Keratinocyte (primary cell): ENCODE results near the gene PLS1. TPM values are rescaled to one million over a fixed set of nuclear protein-coding genes. Genes with fewer than 3 reads are reported as not detected.

Experiments
- DNase-seq: peaks from one replicate; pipeline ENCODE4 v3.0.0-alpha.2; 2011; ENCODE audit warnings: low read depth, missing footprints, low spot score
- FAIRE-seq: peaks from 2 replicates; lab custom pipeline; 2011; peaks lifted over from hg19 to GRCh38; lab: Jason Lieb, UNC
- H2AFZ ChIP-seq: 2 replicates; pipeline ENCODE4 v1.6.0; 2012; ENCODE audit warnings: low read length, control low read depth, inconsistent platforms; ENCODE audit not compliant: control insufficient read depth
- H3K27ac ChIP-seq: 2 replicates; pipeline ENCODE4 v1.5.1; 2011; ENCODE audit warnings: low read length; ENCODE audit not compliant: control insufficient read depth, insufficient read depth
- H3K27me3 ChIP-seq: 3 replicates; pipeline ENCODE4 v1.6.0; 2011; ENCODE audit warnings: low read length; ENCODE audit not compliant: control insufficient read depth, insufficient read depth; ENCODE audit errors: extremely low read depth
- H3K36me3 ChIP-seq, 2 experiments: 2 replicates in 1 of 2; 3 replicates in 1 of 2; pipeline ENCODE4 v1.5.1; 2011; ENCODE audit warnings: low read length in 2 of 2, mild to moderate bottlenecking in 1 of 2; ENCODE audit not compliant: control insufficient read depth in 2 of 2, insufficient read depth in 2 of 2; ENCODE audit errors: extremely low read depth in 1 of 2
- H3K4me1 ChIP-seq: 3 replicates; pipeline ENCODE4 v1.5.1; 2011; ENCODE audit warnings: low read length; ENCODE audit not compliant: control insufficient read depth, insufficient read depth; ENCODE audit errors: extremely low read depth
- H3K4me2 ChIP-seq: 3 replicates; pipeline ENCODE4 v1.6.0; 2011; ENCODE audit warnings: low read depth, low read length; ENCODE audit not compliant: control insufficient read depth, insufficient read depth; ENCODE audit errors: extremely low read depth
- H3K4me3 ChIP-seq, 3 experiments: fragments of 200-600 bp in 1 of 3; sonication (generic) in 1 of 3; 2 replicates in 2 of 3; 3 replicates in 1 of 3; pipeline ENCODE4 v1.5.1; 2011 to 2016; ENCODE audit warnings: low read length in 3 of 3, mild to moderate bottlenecking in 3 of 3, control low read depth in 2 of 3, inconsistent platforms in 1 of 3, low read depth in 1 of 3, mixed read lengths in 1 of 3, mixed run types in 1 of 3, moderate library complexity in 1 of 3; ENCODE audit not compliant: control insufficient read depth in 2 of 3, insufficient read depth in 2 of 3; ENCODE audit errors: extremely low read depth in 1 of 3
- H3K79me2 ChIP-seq: 2 replicates; pipeline ENCODE4 v1.6.0; 2012; ENCODE audit warnings: low read length; ENCODE audit not compliant: control insufficient read depth, insufficient read depth
- H3K9ac ChIP-seq: 3 replicates; pipeline ENCODE4 v1.6.0; 2011; ENCODE audit warnings: low read length; ENCODE audit not compliant: control insufficient read depth, insufficient read depth; ENCODE audit errors: extremely low read depth
- H3K9me1 ChIP-seq: 3 replicates; pipeline ENCODE4 v1.6.0; 2011; ENCODE audit warnings: low read length; ENCODE audit not compliant: control insufficient read depth, insufficient read depth; ENCODE audit errors: extremely low read depth
- H3K9me3 ChIP-seq: 2 replicates; pipeline ENCODE4 v1.5.1; 2012; ENCODE audit warnings: low read depth, low read length; ENCODE audit not compliant: control insufficient read depth
- H4K20me1 ChIP-seq: 3 replicates; pipeline ENCODE4 v1.6.0; 2011; ENCODE audit warnings: low read length; ENCODE audit not compliant: control insufficient read depth, insufficient read depth; ENCODE audit errors: extremely low read depth
- EZH2 ChIP-seq: IDR thresholded peaks from one replicate; pipeline ENCODE4 v1.6.1; 2012; ENCODE audit warnings: inconsistent platforms, mild to moderate bottlenecking, low read length, moderate library complexity
- dilution Hi-C: fragments of 300-500 bp; cut with MboI; formaldehyde crosslinking; loops from one replicate; pipeline ENCODE4 v1.7.0; 2020; ENCODE audit warnings: low sequenced_read_pairs; ENCODE audit not compliant: extremely low pct_ligation_motif_present
- polyA plus RNA-seq, 5 experiments: library from polyadenylated mRNA; depleted of rRNA in 3 of 5; stranded (reverse) in 3 of 5; stranded (forward) in 1 of 5; unstranded in 1 of 5; fragments of >200 nt; gene quantifications; 1 replicate in 1 of 5; 2 replicates in 3 of 5; 3 replicates in 1 of 5; pipeline versions ENCODE4 v1.2.1 to v1.2.3, GENCODE V29; 2011 to 2012; ENCODE audit warnings: missing spikeins in 2 of 5, low read depth in 1 of 5, low replicate concordance in 1 of 5
- TF ChIP-seq, protein P1 (sequence below), 3 experiments: IDR thresholded peaks in 1 of 3; conservative IDR thresholded peaks in 1 of 3; optimal IDR thresholded peaks in 1 of 3; 2 replicates in 2 of 3; 3 replicates in 1 of 3; pipeline versions ENCODE3 to v1.5.1; 2011; ENCODE audit warnings: low read length in 3 of 3, mild to moderate bottlenecking in 3 of 3, moderate library complexity in 2 of 3, control low read depth in 1 of 3, inconsistent platforms in 1 of 3; ENCODE audit not compliant: insufficient read depth in 2 of 3; ENCODE audit errors: extremely low read depth in 1 of 3

PLS1 gene
- polyA plus RNA-seq, 1 donor (not counting 4 experiments of a cell fraction or from before 2014, with no cell fraction given), result 13.9 TPM

DNA sequence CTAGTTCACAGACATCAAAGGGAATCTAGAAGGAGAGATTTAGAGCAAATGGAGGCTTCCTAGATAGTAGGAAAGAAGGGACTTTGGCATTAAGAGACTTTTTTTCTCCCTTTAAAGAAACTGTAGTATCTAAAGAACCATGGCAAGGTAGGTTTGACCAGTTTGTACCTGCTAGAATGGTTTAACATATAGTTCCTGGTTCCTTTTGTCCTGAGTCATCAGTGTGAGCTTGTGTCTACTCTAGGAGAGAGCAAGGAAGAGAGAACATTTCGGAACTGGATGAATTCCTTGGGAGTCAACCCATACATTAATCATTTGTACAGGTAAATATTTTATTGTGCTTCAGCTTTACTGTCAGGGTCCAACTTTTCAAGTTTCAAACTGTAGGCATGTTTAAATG is 98.0 kb downstream of the PLS1 start:
- Histone ChIP-seq H3K27ac (no peak overlapping the region), H3K4me1 (peaks cover 19% of the 10 kb centered on the region)
- dilution Hi-C loops, result no loop called here

DNA sequence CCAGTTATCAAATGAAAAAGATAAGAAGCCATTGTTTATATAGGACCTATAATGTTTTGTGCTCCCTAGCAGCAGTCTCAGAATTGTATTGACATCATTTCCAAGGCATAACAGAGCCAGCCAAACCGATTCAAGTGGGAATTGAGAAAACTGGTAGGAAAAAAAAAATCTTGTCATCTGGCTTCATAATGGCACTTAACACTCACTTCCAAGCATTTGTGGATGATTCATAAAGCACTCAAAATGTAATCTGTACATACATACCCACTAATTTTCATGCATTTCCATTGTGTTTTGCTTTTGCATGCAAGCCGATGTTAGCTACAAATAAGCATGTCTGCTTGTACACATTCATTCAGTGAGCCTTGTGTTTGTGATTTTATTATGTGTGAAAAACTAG is 109.0 kb downstream of the PLS1 start:
- H3K4me1 ChIP-seq, result no peaks in the 10 kb centered on the region
- FAIRE-seq, result no peak
- no peaks in the 10 kb centered on the region for H3K27me3 ChIP-seq
- H3K9me3 ChIP-seq, result no peaks in the 10 kb centered on the region
- H3K4me2 ChIP-seq, result no peak overlapping the region
- dilution Hi-C loops, result no loop called here
- no peak overlapping the region for H3K9ac ChIP-seq
- no peak overlapping the region for H2AFZ ChIP-seq
- H3K79me2 ChIP-seq, result no peaks in the 10 kb centered on the region
- no peaks in the 10 kb centered on the region for H3K36me3 ChIP-seq
- no peaks in the 10 kb centered on the region for H3K9me1 ChIP-seq
- TF ChIP-seq, protein P1, sequence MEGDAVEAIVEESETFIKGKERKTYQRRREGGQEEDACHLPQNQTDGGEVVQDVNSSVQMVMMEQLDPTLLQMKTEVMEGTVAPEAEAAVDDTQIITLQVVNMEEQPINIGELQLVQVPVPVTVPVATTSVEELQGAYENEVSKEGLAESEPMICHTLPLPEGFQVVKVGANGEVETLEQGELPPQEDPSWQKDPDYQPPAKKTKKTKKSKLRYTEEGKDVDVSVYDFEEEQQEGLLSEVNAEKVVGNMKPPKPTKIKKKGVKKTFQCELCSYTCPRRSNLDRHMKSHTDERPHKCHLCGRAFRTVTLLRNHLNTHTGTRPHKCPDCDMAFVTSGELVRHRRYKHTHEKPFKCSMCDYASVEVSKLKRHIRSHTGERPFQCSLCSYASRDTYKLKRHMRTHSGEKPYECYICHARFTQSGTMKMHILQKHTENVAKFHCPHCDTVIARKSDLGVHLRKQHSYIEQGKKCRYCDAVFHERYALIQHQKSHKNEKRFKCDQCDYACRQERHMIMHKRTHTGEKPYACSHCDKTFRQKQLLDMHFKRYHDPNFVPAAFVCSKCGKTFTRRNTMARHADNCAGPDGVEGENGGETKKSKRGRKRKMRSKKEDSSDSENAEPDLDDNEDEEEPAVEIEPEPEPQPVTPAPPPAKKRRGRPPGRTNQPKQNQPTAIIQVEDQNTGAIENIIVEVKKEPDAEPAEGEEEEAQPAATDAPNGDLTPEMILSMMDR (optimal IDR thresholded peaks at IDR 0.05 in 1 of 3, IDR thresholded peaks at IDR 0.05 in 1 of 3, conservative IDR thresholded peaks at IDR 0.05 in 1 of 3; ENCODE audit: extremely low read depth in 1 of 3, insufficient read depth in 2 of 3, low read length in 3 of 3), result no peak
- no peak for TF ChIP-seq EZH2
- no peak overlapping the region for H3K4me3 ChIP-seq
- H4K20me1 ChIP-seq, result no peaks in the 10 kb centered on the region
- H3K27ac ChIP-seq, result no peak overlapping the region
- no peak for DNase-seq

More for the DNA sequence above, 98.0 kb downstream of the PLS1 start:
- DNase-seq, result no peak
- H3K9me1 ChIP-seq, result no peaks in the 10 kb centered on the region
- no peak overlapping the region for H3K9ac ChIP-seq
- no peak for TF ChIP-seq EZH2
- TF ChIP-seq, protein P1 (optimal IDR thresholded peaks at IDR 0.05 in 1 of 3, IDR thresholded peaks at IDR 0.05 in 1 of 3, conservative IDR thresholded peaks at IDR 0.05 in 1 of 3; ENCODE audit: extremely low read depth in 1 of 3, insufficient read depth in 2 of 3, low read length in 3 of 3), result no peak
- no peaks in the 10 kb centered on the region for H3K9me3 ChIP-seq
- H3K79me2 ChIP-seq, result no peaks in the 10 kb centered on the region
- peak overlapping the region; percentile 27 for H2AFZ ChIP-seq
- no peaks in the 10 kb centered on the region for H4K20me1 ChIP-seq
- no peaks in the 10 kb centered on the region for H3K36me3 ChIP-seq
- no peak overlapping the region for H3K4me3 ChIP-seq
- peak; percentile 52 for FAIRE-seq
- H3K4me2 ChIP-seq, result peak overlapping the region; percentile 27
- H3K27me3 ChIP-seq, result no peaks in the 10 kb centered on the region
